Measurements from ENCODE around the gene RPS6KA3. TPM values are rescaled to one million over a fixed set of nuclear protein-coding genes. Genes with fewer than 3 reads are reported as not detected.

Gene RPS6KA3
- total RNA-seq, 3 donors from 2014 or later (not counting 1 experiment from before 2014, with no cell fraction given): 62.1 to 82.9 (median 79.4) TPM

DNA sequence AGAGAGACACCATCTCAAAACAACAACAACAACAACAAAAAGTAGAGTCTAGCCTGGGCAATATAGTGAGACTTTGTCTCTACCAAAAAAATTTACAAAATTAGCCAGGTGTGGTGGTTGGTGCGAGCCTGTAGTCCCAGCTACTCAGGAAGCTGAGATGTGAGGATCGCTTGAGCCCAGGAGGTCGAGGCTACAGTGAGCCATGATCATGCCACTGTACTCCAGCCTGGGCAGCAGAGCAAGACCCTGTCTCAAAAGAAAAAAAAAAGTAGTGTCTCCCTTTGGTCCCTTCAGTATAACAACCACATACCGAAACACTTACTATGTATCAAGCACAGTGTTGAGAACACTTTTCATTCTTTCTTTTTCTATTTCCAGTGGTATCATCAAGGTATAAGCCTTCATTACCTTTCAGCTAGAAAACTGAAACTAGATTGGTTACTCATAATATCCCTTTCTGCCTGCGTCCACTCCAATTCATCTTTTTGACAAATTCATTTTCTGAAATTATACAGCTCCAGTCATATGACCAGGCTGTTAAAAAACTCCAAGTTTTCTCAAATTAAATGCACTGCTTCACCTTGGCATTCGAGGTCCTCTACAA is 54.1 kb downstream of the RPS6KA3 start:
- H3K4me3 Mint-ChIP-seq: no peak overlapping the region

DNA sequence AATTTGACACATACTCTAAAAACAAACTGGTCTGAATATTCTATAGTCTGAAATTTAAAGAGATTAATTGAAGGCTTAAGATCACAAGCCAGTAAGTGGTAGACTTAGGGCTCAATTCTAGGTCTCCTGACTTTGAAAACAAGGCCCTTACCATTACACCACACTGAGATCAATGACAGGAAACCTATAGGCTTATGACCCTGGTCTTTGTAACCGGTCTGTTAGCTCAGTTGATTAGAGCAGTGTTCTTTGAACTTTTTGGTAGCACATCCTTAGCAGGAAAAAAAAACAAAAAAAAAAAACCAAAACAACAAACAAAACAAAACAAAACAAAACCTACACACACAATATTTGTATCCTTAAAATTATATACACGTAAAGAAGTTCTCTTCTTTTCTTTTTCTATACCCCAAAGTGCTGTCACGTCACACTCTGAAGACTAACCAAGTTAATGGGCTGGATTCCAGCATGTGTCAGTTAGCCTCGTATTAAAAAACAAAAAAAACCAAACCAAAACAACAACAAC is 55.4 kb downstream of the RPS6KA3 start:
- Histone ChIP-seq H3K4me1 (ENCODE audit: control insufficient read depth, insufficient read depth, low read length) (no peaks in the 10 kb centered on the region), H3K36me3 (ENCODE audit: control insufficient read depth, insufficient read depth, low read length) (peaks cover 9% of the 10 kb centered on the region), H3K4me3 (ENCODE audit: low read length) (no peak overlapping the region), H3K27ac (ENCODE audit: low read length) (no peak overlapping the region), H3K27me3 (ENCODE audit: control insufficient read depth, insufficient read depth, low read length) (no peaks in the 10 kb centered on the region), H3K9me3 (ENCODE audit: control insufficient read depth, insufficient read depth, low read length) (no peaks in the 10 kb centered on the region)
- Mint-ChIP-seq H3K36me3 (no peaks in the 10 kb centered on the region), H3K4me1 (peaks cover 33 to 48% of the 10 kb centered on the region in 2 donors), H3K4me3 (peak overlapping the region; percentile 11), H3K27ac (peak overlapping the region; percentile 47 to 79), H3K9me3 (no peaks in the 10 kb centered on the region), H3K27me3 (ENCODE audit: low read depth in 2 of 2) (peaks cover 0 to 18% of the 10 kb centered on the region in 2 donors)
- intact Hi-C loops (cut with micrococcal nuclease): no loop called here
- WGBS (ENCODE audit: insufficient coverage): 76% methylated on average over 3 of the region's 4 CpGs
- DNase-seq (peak in 1 of 2 donors; percentile 6), ATAC-seq (peak in 1 of 3 donors; percentile 37)
- TF ChIP-seq, protein P1, sequence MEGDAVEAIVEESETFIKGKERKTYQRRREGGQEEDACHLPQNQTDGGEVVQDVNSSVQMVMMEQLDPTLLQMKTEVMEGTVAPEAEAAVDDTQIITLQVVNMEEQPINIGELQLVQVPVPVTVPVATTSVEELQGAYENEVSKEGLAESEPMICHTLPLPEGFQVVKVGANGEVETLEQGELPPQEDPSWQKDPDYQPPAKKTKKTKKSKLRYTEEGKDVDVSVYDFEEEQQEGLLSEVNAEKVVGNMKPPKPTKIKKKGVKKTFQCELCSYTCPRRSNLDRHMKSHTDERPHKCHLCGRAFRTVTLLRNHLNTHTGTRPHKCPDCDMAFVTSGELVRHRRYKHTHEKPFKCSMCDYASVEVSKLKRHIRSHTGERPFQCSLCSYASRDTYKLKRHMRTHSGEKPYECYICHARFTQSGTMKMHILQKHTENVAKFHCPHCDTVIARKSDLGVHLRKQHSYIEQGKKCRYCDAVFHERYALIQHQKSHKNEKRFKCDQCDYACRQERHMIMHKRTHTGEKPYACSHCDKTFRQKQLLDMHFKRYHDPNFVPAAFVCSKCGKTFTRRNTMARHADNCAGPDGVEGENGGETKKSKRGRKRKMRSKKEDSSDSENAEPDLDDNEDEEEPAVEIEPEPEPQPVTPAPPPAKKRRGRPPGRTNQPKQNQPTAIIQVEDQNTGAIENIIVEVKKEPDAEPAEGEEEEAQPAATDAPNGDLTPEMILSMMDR (IDR thresholded peaks at IDR 0.05): no peak

More for the DNA sequence above, 54.1 kb downstream of the RPS6KA3 start:
- peak overlapping the region; percentile 17 to 58 for H3K27ac Mint-ChIP-seq
- intact Hi-C loops (cut with micrococcal nuclease): no loop called here
- Histone ChIP-seq H3K27ac (ENCODE audit: low read length) (no peak overlapping the region), H3K9me3 (ENCODE audit: control insufficient read depth, insufficient read depth, low read length) (no peaks in the 10 kb centered on the region), H3K36me3 (ENCODE audit: control insufficient read depth, insufficient read depth, low read length) (peaks cover 9% of the 10 kb centered on the region), H3K4me3 (ENCODE audit: low read length) (no peak overlapping the region), H3K27me3 (ENCODE audit: control insufficient read depth, insufficient read depth, low read length) (no peaks in the 10 kb centered on the region), H3K4me1 (ENCODE audit: control insufficient read depth, insufficient read depth, low read length) (peaks cover 3% of the 10 kb centered on the region)
- DNase-seq (no peak), ATAC-seq (no peak)
- TF ChIP-seq, protein P1 (IDR thresholded peaks at IDR 0.05): no peak
- H3K9me3 Mint-ChIP-seq: no peaks in the 10 kb centered on the region
- H3K4me1 Mint-ChIP-seq: peaks cover 44% of the 10 kb centered on the region in 2 donors
- H3K27me3 Mint-ChIP-seq (ENCODE audit: low read depth in 2 of 2): peaks cover 0 to 18% of the 10 kb centered on the region in 2 donors
- no peaks in the 10 kb centered on the region for H3K36me3 Mint-ChIP-seq
- 89% methylated on average over 6 of the region's 6 CpGs for WGBS (ENCODE audit: insufficient coverage)

DNA sequence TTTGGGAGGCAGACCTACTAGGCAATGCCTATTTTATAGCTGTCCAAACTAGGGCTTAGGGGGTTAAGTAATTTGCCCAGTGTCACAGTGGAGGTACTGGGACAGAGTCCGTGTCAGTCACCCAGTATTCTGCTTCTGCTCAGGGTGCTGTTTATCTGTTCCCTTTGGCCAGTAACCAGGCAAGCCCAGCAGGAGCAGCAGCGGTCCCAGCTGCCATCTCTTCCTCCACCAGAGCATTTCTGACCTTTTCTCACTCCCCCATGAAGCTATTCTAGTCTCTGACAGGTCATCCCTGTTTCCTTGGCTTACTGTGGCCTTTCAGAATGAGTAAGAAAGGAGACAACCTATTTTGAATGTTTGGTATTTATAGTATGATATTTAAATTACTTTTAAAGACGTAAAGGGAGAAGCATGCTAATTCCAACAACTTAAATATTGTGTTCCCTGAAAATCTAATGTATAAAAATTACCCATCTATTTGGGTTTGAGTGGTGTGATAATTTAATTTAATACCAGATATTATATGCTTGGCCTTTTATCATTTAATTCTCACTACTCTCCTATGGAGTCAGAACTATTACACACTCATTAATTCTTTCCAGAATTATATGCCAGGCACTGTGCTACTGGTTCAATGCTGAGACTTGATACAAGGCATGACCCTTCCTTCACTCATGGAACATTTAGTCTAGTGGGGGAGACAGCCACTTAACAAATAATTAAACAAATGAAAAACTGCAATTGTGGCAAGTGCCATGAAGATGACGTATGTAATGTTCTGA is 60.6 kb downstream of the RPS6KA3 start:
- Histone ChIP-seq H3K27me3 (ENCODE audit: control insufficient read depth, insufficient read depth, low read length) (no peaks in the 10 kb centered on the region), H3K36me3 (ENCODE audit: control insufficient read depth, insufficient read depth, low read length) (peaks cover 16% of the 10 kb centered on the region), H3K9me3 (ENCODE audit: control insufficient read depth, insufficient read depth, low read length) (no peaks in the 10 kb centered on the region), H3K4me3 (ENCODE audit: low read length) (no peak overlapping the region), H3K27ac (ENCODE audit: low read length) (no peak overlapping the region), H3K4me1 (ENCODE audit: control insufficient read depth, insufficient read depth, low read length) (peaks cover 4% of the 10 kb centered on the region)
- H3K9me3 Mint-ChIP-seq: no peaks in the 10 kb centered on the region
- H3K36me3 Mint-ChIP-seq: peaks cover 5% of the 10 kb centered on the region
- intact Hi-C loops (cut with micrococcal nuclease): no loop called here
- peaks cover 20 to 27% of the 10 kb centered on the region in 2 donors for H3K4me1 Mint-ChIP-seq
- no peak for DNase-seq
- peak overlapping the region; percentile 4 to 64 for H3K27ac Mint-ChIP-seq
- no peak overlapping the region for H3K4me3 Mint-ChIP-seq
- H3K27me3 Mint-ChIP-seq (ENCODE audit: low read depth in 2 of 2): peaks cover 0 to 6% of the 10 kb centered on the region in 2 donors
- TF ChIP-seq, protein P1 (IDR thresholded peaks at IDR 0.05): no peak
- no peak for ATAC-seq
- 74% methylated on average over 3 of the region's 4 CpGs for WGBS (ENCODE audit: insufficient coverage)

All from natural killer cell (primary cell).